ENCODE data around the gene TMEM101. TPM values are rescaled to one million over a fixed set of nuclear protein-coding genes. Genes with fewer than 3 reads are reported as not detected.
A peak's percentile ranks its signal among the peaks of the same experiment; 100 is the strongest.
"Not testable (repeated sequence)": the region's sequence is repeated elsewhere in the genome, so short reads cannot be mapped to it uniquely, and the experiment has no call there.

TMEM101 gene
- total RNA-seq, 1 donor from 2014 or later, result 67.3 TPM

- H3K27ac ChIP-seq (ENCODE audit: low read depth, low read length), result no peak overlapping the region
- H3K27me3 ChIP-seq (ENCODE audit: control insufficient read depth in 3 of 3, insufficient read depth in 3 of 3, low read length in 3 of 3), result no peaks in the 10 kb centered on the region
- peak overlapping the region in 1 of 3 donors; percentile 25 for H3K9ac ChIP-seq (ENCODE audit: low read depth in 1 of 3, low read length in 3 of 3)
- H3K36me3 ChIP-seq (ENCODE audit: control insufficient read depth in 3 of 3, insufficient read depth in 3 of 3, low read length in 3 of 3), result peaks cover 4 to 9% (median 6%) of the 10 kb centered on the region in 3 donors
- no peaks in the 10 kb centered on the region for H3K9me3 ChIP-seq (ENCODE audit: control insufficient read depth in 3 of 3, low read length in 3 of 3)
- no peak overlapping the region for H3K4me3 ChIP-seq (ENCODE audit: low read length in 3 of 3)
- H3K4me1 ChIP-seq (ENCODE audit: control insufficient read depth in 3 of 3, insufficient read depth in 3 of 3, low read length in 3 of 3), result peaks cover 6 to 11% (median 10%) of the 10 kb centered on the region in 3 donors
These were observed 10.1 kb upstream of the TMEM101 start for GRCh38 chr17:44024853-44025252.

- Histone ChIP-seq H3K9me3 (ENCODE audit: control insufficient read depth in 3 of 3, low read length in 3 of 3) (no peaks in the 10 kb centered on the region), H3K4me3 (ENCODE audit: low read length in 3 of 3) (no peak overlapping the region), H3K9ac (ENCODE audit: low read depth in 1 of 3, low read length in 3 of 3) (peak overlapping the region in 1 of 3 donors; percentile 33), H3K4me1 (ENCODE audit: control insufficient read depth in 3 of 3, insufficient read depth in 3 of 3, low read length in 3 of 3) (peaks cover 3 to 6% (median 5%) of the 10 kb centered on the region in 3 donors), H3K27me3 (ENCODE audit: control insufficient read depth in 3 of 3, insufficient read depth in 3 of 3, low read length in 3 of 3) (no peaks in the 10 kb centered on the region), H3K27ac (ENCODE audit: low read depth, low read length) (no peak overlapping the region), H3K36me3 (ENCODE audit: control insufficient read depth in 3 of 3, insufficient read depth in 3 of 3, low read length in 3 of 3) (peaks cover 4 to 9% (median 6%) of the 10 kb centered on the region in 3 donors)
These were observed 9.5 kb upstream of the TMEM101 start for GRCh38 chr17:44024271-44024663.

- Histone ChIP-seq H3K27ac (ENCODE audit: low read depth, low read length) (no peak overlapping the region), H3K4me1 (ENCODE audit: control insufficient read depth in 3 of 3, insufficient read depth in 3 of 3, low read length in 3 of 3) (peaks cover 0 to 6% (median 3%) of the 10 kb centered on the region in 3 donors), H3K4me3 (ENCODE audit: low read length in 3 of 3) (no peak overlapping the region), H3K36me3 (ENCODE audit: control insufficient read depth in 3 of 3, insufficient read depth in 3 of 3, low read length in 3 of 3) (peaks cover 4 to 7% (median 6%) of the 10 kb centered on the region in 3 donors), H3K27me3 (ENCODE audit: control insufficient read depth in 3 of 3, insufficient read depth in 3 of 3, low read length in 3 of 3) (no peaks in the 10 kb centered on the region), H3K9ac (ENCODE audit: low read depth in 1 of 3, low read length in 3 of 3) (peak overlapping the region in 1 of 3 donors; percentile 33), H3K9me3 (ENCODE audit: control insufficient read depth in 3 of 3, low read length in 3 of 3) (no peaks in the 10 kb centered on the region)
These were observed 8.9 kb upstream of the TMEM101 start for GRCh38 chr17:44023545-44024270.

- no peaks in the 10 kb centered on the region for H3K9me3 ChIP-seq (ENCODE audit: control insufficient read depth in 3 of 3, low read length in 3 of 3)
- H3K36me3 ChIP-seq (ENCODE audit: control insufficient read depth in 3 of 3, insufficient read depth in 3 of 3, low read length in 3 of 3), result peaks cover 0 to 7% (median 6%) of the 10 kb centered on the region in 3 donors
- H3K27me3 ChIP-seq (ENCODE audit: control insufficient read depth in 3 of 3, insufficient read depth in 3 of 3, low read length in 3 of 3), result no peaks in the 10 kb centered on the region
- H3K4me3 ChIP-seq (ENCODE audit: low read length in 3 of 3), result no peak overlapping the region
- H3K4me1 ChIP-seq (ENCODE audit: control insufficient read depth in 3 of 3, insufficient read depth in 3 of 3, low read length in 3 of 3), result peaks cover 0 to 6% (median 3%) of the 10 kb centered on the region in 3 donors
- H3K27ac ChIP-seq (ENCODE audit: low read depth, low read length), result no peak overlapping the region
- H3K9ac ChIP-seq (ENCODE audit: low read depth in 1 of 3, low read length in 3 of 3), result no peak overlapping the region
These were observed 7.5 kb upstream of the TMEM101 start for GRCh38 chr17:44022246-44022645.

- not testable (repeated sequence) for H3K9ac ChIP-seq (ENCODE audit: low read depth in 1 of 3, low read length in 3 of 3); H3K36me3 ChIP-seq (ENCODE audit: control insufficient read depth in 3 of 3, insufficient read depth in 3 of 3, low read length in 3 of 3); H3K27me3 ChIP-seq (ENCODE audit: control insufficient read depth in 3 of 3, insufficient read depth in 3 of 3, low read length in 3 of 3); H3K4me1 ChIP-seq (ENCODE audit: control insufficient read depth in 3 of 3, insufficient read depth in 3 of 3, low read length in 3 of 3); H3K27ac ChIP-seq (ENCODE audit: low read depth, low read length); H3K4me3 ChIP-seq (ENCODE audit: low read length in 3 of 3); H3K9me3 ChIP-seq (ENCODE audit: control insufficient read depth in 3 of 3, low read length in 3 of 3)
These were observed 6.5 kb upstream of the TMEM101 start for GRCh38 chr17:44021227-44021626.

- H3K36me3 ChIP-seq (ENCODE audit: control insufficient read depth in 3 of 3, insufficient read depth in 3 of 3, low read length in 3 of 3), result peaks cover 11 to 21% (median 17%) of the 10 kb centered on the region in 3 donors
- no peaks in the 10 kb centered on the region for H3K27me3 ChIP-seq (ENCODE audit: control insufficient read depth in 3 of 3, insufficient read depth in 3 of 3, low read length in 3 of 3)
- H3K9me3 ChIP-seq (ENCODE audit: control insufficient read depth in 3 of 3, low read length in 3 of 3), result no peaks in the 10 kb centered on the region
- peak overlapping the region; percentile 50 for H3K27ac ChIP-seq (ENCODE audit: low read depth, low read length)
- peak overlapping the region; percentile 97 to 99 (median 98) for H3K4me3 ChIP-seq (ENCODE audit: low read length in 3 of 3)
- H3K9ac ChIP-seq (ENCODE audit: low read depth in 1 of 3, low read length in 3 of 3), result peak overlapping the region; percentile 88 to 99 (median 98)
- H3K4me1 ChIP-seq (ENCODE audit: control insufficient read depth in 3 of 3, insufficient read depth in 3 of 3, low read length in 3 of 3), result peaks cover 13 to 18% (median 14%) of the 10 kb centered on the region in 3 donors
These were observed 678 bp downstream of the TMEM101 start for GRCh38 chr17:44014133-44014436.

GRCh38 chr17:44012874-44013273 is 1.9 kb downstream of the TMEM101 start:
- peaks cover 11 to 21% (median 17%) of the 10 kb centered on the region in 3 donors for H3K36me3 ChIP-seq (ENCODE audit: control insufficient read depth in 3 of 3, insufficient read depth in 3 of 3, low read length in 3 of 3)
- H3K9ac ChIP-seq (ENCODE audit: low read depth in 1 of 3, low read length in 3 of 3), result no peak overlapping the region
- H3K4me1 ChIP-seq (ENCODE audit: control insufficient read depth in 3 of 3, insufficient read depth in 3 of 3, low read length in 3 of 3), result peaks cover 13 to 26% (median 20%) of the 10 kb centered on the region in 3 donors
- peaks cover 0 to 9% (median 6%) of the 10 kb centered on the region in 3 donors for H3K27me3 ChIP-seq (ENCODE audit: control insufficient read depth in 3 of 3, insufficient read depth in 3 of 3, low read length in 3 of 3)
- H3K4me3 ChIP-seq (ENCODE audit: low read length in 3 of 3), result no peak overlapping the region
- no peaks in the 10 kb centered on the region for H3K9me3 ChIP-seq (ENCODE audit: control insufficient read depth in 3 of 3, low read length in 3 of 3)
- H3K27ac ChIP-seq (ENCODE audit: low read depth, low read length), result no peak overlapping the region

GRCh38 chr17:44012391-44012790 is 2.4 kb downstream of the TMEM101 start:
- Histone ChIP-seq H3K27ac (ENCODE audit: low read depth, low read length) (no peak overlapping the region), H3K9ac (ENCODE audit: low read depth in 1 of 3, low read length in 3 of 3) (no peak overlapping the region), H3K4me3 (ENCODE audit: low read length in 3 of 3) (no peak overlapping the region), H3K4me1 (ENCODE audit: control insufficient read depth in 3 of 3, insufficient read depth in 3 of 3, low read length in 3 of 3) (peaks cover 18 to 31% (median 24%) of the 10 kb centered on the region in 3 donors), H3K9me3 (ENCODE audit: control insufficient read depth in 3 of 3, low read length in 3 of 3) (no peaks in the 10 kb centered on the region), H3K36me3 (ENCODE audit: control insufficient read depth in 3 of 3, insufficient read depth in 3 of 3, low read length in 3 of 3) (peaks cover 11 to 21% (median 17%) of the 10 kb centered on the region in 3 donors), H3K27me3 (ENCODE audit: control insufficient read depth in 3 of 3, insufficient read depth in 3 of 3, low read length in 3 of 3) (peaks cover 0 to 13% (median 10%) of the 10 kb centered on the region in 3 donors)

- peaks cover 11 to 21% (median 17%) of the 10 kb centered on the region in 3 donors for H3K36me3 ChIP-seq (ENCODE audit: control insufficient read depth in 3 of 3, insufficient read depth in 3 of 3, low read length in 3 of 3)
- H3K27me3 ChIP-seq (ENCODE audit: control insufficient read depth in 3 of 3, insufficient read depth in 3 of 3, low read length in 3 of 3), result peaks cover 4 to 17% (median 10%) of the 10 kb centered on the region in 3 donors
- H3K4me3 ChIP-seq (ENCODE audit: low read length in 3 of 3), result no peak overlapping the region
- no peak overlapping the region for H3K27ac ChIP-seq (ENCODE audit: low read depth, low read length)
- no peak overlapping the region for H3K9ac ChIP-seq (ENCODE audit: low read depth in 1 of 3, low read length in 3 of 3)
- peaks cover 23 to 36% (median 29%) of the 10 kb centered on the region in 3 donors for H3K4me1 ChIP-seq (ENCODE audit: control insufficient read depth in 3 of 3, insufficient read depth in 3 of 3, low read length in 3 of 3)
- H3K9me3 ChIP-seq (ENCODE audit: control insufficient read depth in 3 of 3, low read length in 3 of 3), result no peaks in the 10 kb centered on the region
These were observed 2.9 kb downstream of the TMEM101 start for GRCh38 chr17:44011876-44012275.

- H3K9ac ChIP-seq (ENCODE audit: low read depth in 1 of 3, low read length in 3 of 3), result no peak overlapping the region
- no peak overlapping the region for H3K4me3 ChIP-seq (ENCODE audit: low read length in 3 of 3)
- peaks cover 11 to 21% (median 17%) of the 10 kb centered on the region in 3 donors for H3K36me3 ChIP-seq (ENCODE audit: control insufficient read depth in 3 of 3, insufficient read depth in 3 of 3, low read length in 3 of 3)
- H3K27ac ChIP-seq (ENCODE audit: low read depth, low read length), result no peak overlapping the region
- H3K27me3 ChIP-seq (ENCODE audit: control insufficient read depth in 3 of 3, insufficient read depth in 3 of 3, low read length in 3 of 3), result peaks cover 8 to 23% (median 15%) of the 10 kb centered on the region in 3 donors
- H3K4me1 ChIP-seq (ENCODE audit: control insufficient read depth in 3 of 3, insufficient read depth in 3 of 3, low read length in 3 of 3), result peaks cover 29 to 41% (median 35%) of the 10 kb centered on the region in 3 donors
- H3K9me3 ChIP-seq (ENCODE audit: control insufficient read depth in 3 of 3, low read length in 3 of 3), result no peaks in the 10 kb centered on the region
These were observed 3.7 kb downstream of the TMEM101 start for GRCh38 chr17:44010966-44011647.

All from skeletal muscle tissue (tissue), 4 donors.